Stimulated activated CD4-positive, alpha-beta T cell treated with anti-CD3 and anti-CD28 coated beads, TNF-alpha, amount 100 ng/mL, for 48 hours (primary cell): Measurements from ENCODE around the gene PHF11.
A peak's percentile ranks its signal among the peaks of the same experiment; 100 is the strongest.

ENCODE experiments used
- DNase-seq, 3 donors: peaks; one replicate each; pipeline ENCODE4 v3.0.0-alpha.2; 2020; ENCODE audit warnings: low read depth in 3 of 3

The PHF11 gene

DNA sequence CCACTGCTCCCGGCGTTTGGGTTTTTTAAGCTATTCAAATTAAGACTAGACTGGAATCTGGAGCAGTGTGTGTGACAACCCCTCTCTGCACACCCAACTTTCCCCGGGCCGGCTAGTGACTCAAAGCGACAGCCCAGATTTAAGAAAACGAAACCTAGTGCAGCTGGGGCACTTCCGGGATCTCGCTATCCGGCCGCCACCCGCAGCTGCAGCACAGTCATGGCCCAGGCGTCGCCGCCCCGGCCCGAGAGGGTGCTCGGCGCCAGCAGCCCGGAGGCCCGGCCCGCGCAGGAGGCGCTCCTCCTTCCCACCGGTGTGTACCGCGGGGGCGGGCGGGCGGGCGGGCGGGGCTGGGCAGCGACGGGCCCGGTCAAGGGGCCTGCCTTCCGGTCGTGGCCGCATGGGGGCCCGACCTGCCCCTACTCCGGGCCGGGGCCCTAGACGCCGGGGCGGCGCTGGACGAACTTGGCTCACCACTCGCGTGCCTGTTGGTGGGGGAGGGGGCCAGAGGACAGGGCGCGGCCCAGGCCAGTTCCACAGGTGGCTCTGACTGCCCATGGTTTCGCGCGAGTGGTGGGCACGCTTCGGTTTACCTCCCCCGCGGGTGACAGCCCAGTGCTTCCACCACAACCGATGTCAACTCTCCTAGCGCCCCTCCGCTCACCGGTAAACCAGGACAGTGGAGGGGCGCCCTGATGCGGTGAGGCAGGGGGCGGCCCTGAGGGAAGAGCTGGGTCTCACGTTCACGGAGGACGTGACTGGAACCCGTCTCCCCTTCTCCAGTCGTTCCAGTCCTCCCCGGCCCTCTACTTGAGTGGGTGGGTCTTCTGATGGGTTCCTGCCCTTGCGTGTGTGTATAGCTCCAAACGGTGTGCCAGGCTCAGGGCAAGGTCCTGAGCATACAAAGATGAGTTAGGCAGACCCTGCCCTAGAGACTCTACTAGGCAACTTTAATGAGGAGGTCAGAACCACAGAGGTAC is at the start of gene PHF11:
PHF11 (plus strand) TSS at position 171 of the 980 bp plus-strand sequence; CDS start at position 220, 49 bp downstream.
- peak; percentile 81 to 86 (median 81) for DNase-seq

DNA sequence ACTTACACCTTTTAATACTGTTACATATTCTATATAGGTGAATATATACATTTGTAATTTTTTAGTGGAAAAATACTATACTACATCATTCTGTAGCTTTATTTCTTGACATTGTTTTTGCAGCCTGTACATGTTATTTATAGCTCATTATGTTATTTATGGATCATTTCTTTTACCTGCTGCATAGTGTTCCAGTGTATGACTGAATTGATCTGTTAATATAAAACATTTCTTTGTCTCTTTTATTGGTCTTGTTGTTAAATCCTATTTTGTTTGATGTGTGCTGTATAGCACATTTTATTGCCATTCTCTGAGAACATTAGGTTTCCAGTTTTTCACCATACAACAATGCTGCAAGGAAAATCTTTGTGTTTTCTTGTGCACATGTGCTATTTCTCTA is 49.3 kb upstream of the PHF11 start:
- no peak for DNase-seq

DNA sequence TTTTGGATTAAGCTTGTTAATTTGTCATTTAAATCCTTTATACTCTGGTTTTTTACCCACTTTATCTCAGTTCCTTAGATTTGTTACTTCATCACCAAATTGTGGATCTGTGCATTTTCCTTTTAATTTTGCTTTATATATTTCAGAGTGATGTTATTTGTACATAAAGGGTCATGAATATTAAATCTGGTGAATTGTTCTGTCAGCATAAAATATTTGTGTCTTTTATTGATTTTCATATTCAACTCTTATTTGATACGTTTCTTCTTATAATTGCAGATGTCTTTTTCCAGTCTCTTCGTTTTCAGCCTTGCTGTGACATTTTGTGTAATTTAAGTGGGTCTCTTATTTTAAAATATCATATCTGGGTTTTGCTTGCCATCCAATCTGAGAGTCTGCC is 47.0 kb upstream of the PHF11 start:
- no peak for DNase-seq

DNA sequence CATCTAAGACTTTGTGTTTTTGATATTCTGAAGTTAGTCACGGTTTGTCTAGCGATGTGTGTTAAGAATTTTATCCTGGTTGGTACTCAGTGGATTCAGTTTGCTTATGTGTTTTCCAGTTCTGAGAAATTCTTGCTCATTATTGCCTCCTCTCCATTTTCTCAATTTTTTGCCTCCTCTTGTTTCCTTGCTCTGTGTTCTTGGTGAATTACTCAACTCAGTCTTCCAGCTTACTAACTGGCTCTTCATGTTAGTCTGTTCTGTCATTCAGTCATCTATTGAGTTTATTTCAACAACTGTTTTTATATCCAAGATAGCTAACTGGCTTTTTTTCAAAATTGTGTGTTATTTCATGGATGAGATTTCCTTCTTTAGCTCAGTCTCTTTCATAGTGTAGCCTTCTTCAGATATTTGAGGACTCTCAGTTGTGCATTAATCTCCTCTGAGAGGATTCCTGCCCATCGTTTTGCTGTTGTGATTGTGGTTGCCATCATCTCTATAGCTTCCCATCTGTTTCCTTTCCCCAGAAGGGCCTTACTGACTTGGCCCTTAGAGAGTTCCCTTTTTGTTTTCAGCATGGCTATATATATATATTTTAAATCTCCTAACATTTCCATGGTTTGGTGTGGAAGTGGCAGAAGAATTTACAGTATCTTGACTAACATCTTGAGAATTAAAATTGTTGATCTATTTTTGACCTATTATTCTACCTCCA is 45.5 kb upstream of the PHF11 start:
- no peak for DNase-seq

DNA sequence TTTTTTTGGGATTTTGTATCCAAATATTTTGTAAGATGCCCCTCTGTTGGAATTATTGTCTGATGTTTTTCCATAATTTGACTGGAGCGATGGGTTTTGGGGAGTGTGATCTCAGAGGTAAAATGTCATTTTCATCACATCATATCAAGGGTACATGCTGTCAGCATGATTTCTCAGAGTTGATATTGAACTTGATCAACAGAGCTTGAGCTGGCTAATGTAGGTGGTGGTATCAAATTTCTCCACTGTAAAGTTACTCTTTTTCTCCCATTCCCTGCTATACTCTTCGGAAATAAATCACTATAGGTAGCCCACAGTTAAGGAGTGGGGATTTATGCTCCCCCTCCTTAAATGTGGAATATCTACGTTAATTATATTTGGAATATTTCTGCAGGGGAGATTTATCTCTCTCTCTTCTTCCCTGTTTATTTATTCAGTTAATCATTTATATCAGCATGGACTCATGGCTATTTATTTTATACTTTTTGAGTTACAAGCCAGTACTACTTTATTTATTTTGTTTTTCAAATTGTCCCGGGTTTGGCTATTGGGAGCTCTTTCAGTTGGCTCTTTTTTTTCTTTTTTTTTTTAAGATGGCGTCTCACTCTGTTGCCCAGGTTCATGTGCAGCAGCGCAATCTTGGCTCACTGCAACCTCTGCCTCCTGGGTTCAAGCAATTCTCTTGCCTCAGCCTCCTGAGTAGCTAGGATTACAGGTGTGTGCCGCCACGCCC is 42.9 kb upstream of the PHF11 start:
- DNase-seq: no peak

DNA sequence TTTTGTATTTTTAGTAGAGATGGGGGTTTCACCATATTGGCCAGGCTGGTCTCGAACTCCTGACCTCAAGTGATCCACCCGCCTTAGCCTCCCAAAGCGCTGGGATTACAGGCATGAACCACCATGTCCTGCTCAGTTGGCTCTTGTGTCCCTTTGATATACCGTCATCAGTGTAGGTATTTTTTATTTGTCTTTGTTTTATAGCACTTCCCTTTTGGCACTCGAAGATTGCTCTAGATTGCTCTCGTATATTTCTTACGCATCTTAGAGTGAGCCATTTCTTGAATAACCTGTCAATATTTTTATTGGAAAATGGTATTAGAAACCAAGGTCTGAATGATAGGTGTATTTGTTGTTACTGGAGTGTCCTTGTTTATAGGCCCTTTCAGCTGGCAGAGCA is 42.3 kb upstream of the PHF11 start:
- DNase-seq: no peak

DNA sequence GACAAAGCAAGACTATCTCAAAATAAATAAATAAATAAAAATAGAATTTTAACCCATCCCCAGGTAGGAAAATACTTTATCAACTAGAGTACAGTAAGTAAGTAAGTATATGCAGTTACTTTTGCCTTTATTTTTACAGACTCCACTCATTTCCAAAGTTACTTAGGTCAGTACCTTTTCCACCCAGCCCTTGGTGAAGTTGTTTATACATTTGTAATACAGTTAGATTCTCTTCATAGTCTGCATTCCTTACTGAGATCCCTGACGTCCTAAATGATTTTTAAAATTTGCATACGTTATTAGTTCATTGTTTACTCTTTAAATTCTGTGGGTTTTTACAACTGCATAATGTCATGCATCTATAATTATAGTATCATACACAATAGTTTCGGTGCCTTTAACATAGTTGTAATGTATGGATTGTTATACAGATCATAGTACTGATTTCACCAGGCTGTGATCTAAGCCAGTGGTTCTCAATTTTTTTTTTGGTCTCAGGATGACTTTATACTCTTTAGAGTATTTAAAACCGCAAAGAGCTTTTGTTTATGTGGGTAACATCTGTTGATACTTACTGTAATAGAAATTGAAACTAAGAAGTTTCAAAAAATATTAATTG is 41.3 kb upstream of the PHF11 start:
- DNase-seq: no peak

DNA sequence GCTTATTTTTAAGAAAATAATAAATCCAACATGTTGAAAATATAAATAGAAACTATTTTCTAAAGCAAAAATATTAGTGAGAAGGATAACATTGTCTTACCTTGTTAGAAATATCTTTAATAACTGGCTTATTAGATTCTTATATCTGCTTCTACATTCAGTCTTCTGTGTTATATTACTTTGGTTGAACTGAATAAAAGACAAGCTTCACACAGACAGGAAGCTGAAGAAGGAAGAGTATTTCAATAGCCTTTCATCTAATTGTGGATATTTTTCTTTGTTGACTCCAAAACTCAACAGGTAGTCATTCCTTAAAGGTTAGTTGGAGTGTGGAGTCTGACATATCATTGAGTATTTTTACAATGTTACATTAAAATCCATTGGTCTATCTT is 40.8 kb upstream of the PHF11 start:
- DNase-seq: no peak

DNA sequence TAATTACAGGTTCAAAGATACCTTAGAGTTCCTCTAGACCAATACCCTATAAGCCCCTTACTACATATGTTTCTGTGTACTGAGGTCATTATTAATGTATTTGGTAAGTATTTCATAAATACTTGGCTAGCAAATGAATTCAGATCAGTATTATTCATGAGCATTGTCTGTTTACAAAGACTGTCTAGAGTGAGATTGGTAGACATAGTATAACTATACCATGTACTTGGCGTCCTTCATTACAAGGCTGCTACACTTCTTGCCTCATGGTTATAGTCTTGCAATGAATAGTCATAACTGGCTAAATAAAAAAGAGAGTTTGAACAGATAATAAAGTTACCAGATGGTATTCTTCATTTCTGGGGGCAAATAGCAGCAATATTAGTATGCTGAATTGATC is 39.6 kb upstream of the PHF11 start:
- DNase-seq: no peak

DNA sequence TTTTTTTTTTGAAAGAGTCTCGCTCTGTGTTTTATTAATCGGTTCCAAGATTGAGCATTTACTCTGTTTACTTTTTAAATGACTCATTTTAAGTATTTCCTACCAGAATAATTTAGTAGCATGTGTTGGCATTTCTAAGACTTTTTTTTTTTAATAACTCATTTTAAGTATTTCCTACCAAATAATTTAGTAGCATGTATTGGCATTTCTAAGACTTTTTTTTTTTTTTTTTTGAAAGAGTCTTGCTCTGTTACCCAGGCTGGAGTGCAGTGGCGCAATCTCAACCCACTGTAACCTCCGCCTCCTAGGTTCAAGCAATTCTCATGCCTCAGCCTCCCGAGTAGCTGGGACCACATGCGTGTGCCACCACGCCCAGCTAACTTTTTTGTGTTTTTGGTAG is 38.5 kb upstream of the PHF11 start:
- no peak for DNase-seq

DNA sequence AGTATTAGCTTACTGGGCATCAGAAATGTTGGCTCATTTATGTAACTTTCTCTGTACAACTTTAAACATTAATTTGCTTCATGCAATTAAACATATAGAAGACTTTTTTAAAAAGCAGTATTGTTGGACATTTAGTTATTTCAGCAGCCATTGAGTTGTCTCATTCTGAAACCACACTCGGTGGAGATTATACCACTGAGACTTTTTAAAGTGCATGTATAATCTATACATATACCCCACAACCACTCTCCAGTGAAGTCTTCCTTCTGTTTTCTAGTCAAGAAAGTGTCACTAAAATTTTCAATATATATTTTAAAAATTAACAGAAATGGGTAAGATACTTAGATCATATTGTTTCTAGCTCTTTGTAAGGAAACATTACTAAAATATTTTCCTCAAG is 36.2 kb upstream of the PHF11 start:
- no peak for DNase-seq

DNA sequence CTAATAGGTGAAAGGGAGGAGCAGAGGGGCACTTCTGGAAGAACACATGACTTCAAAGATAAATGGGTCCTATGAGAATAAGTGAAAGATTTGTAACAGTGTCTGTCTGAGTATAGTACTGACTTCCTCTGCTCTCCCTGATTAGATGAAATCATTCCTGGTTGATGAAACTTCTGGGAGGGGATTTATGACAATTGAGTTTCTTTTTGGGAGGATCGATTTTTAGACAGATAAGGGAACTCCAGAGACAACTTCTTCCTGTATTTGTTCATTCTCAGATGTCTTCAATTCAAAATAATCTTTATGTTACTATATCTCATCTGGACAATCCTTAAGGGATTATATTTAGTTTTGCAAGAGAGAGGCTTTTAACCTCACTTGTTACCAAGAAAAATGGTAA is 31.7 kb upstream of the PHF11 start:
- DNase-seq: no peak

DNA sequence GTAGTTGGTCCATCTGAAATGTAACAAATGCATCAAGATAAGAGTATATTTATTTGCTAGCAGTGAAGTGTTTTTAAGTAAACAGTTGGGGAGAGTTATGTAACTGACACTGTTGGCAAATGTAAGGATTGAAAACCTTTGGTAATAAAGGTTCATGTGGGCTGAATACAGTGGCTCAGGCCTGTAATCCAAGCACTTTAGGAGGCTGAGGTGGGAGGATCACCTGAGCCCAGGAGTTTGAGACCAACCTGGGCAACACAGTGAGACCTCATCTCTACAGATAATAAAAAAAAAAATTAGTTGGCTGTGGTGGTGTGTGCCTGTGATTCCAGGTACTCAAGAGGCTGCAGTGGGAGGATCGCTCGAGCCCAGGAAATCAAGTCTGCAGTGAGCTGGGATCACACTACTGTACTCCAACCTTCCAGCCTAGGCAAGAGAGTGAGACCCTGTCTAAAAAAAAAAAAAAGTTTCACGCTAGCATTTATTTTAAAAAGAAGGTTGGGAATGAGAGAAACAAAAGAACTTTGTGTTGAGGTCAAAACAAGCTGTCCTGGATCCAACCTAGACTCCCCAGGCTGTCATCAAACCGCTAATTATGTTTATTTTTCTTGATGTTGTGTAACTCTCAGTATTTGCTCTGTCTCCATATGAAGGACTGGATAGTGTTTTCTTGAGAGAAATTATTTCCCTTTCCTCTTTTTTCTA is 31.0 kb upstream of the PHF11 start:
- DNase-seq: no peak

DNA sequence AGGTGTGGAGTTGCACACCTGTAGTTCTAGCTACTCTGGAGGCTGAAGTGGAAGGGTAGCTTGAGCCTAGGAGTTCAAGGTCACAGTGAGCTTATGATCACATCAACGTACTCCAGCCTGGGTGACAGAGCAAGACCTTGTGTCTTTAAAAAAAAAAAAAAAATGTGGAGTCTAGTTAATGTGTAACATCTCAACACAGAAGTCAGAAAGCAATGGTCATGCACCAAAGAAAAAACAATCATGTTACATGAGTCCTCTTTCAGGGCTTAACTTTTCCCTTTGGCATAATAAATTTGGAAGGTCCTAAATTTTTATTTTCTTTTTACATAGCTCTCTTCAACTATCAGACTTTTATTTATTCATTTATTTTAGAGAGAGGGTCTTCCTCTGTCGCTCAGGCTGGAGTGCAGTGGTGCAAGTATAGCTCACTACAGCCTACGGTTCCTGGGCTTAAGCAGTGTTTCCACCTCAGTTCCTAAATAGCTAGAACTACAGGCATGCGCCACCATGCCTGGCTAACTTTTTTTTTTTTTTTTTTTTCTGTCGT is 29.4 kb upstream of the PHF11 start:
- DNase-seq: no peak

DNA sequence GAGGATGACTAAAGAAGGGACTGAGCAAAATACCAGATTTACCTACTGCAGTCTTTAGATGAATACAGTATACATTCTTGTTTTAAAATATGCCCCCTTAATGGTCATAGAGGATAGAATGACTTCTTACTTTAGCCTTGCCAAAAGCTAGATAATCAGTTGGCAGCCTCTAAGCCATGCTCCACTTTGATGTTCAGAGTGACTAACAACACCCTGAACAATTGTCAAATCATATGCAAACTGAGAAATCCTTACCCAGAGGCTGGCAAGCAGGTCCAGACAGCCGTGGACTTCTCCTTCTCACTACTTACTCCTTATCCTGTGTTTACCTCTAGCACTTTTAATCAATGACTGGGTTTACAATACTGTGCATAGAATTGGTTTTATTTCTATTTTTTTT is 23.6 kb upstream of the PHF11 start:
- DNase-seq: no peak

DNA sequence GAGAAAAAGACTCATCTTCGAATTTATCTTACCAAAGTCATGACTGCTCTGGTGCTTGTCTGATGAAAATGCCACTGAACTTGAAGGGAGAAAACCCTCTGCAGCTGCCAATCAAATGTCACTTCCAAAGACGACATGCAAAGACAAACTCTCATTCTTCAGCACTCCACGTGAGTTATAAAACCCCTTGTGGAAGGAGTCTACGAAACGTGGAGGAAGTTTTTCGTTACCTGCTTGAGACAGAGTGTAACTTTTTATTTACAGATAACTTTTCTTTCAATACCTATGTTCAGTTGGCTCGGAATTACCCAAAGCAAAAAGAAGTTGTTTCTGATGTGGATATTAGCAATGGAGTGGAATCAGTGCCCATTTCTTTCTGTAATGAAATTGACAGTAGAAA is 19.2 kb upstream of the PHF11 start:
- no peak for DNase-seq

DNA sequence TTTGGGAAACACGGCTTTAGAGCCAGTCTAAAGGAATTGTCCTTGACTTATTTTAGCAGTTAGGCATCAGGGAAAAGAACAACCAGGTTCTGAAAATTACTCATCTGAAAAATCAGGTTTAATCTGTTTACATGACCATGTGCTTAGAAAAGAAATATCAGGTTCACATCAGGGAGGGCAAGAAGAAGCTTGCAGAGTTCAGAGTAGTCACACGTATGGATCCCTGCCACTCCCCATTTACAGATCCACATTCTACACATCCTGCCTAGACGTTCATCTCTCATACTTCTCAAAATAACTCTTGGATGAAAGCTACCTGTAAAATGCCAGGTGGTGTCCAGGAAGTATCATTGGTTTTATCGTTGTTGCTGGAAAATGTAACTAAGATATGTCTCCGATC is 14.0 kb upstream of the PHF11 start:
- no peak for DNase-seq

DNA sequence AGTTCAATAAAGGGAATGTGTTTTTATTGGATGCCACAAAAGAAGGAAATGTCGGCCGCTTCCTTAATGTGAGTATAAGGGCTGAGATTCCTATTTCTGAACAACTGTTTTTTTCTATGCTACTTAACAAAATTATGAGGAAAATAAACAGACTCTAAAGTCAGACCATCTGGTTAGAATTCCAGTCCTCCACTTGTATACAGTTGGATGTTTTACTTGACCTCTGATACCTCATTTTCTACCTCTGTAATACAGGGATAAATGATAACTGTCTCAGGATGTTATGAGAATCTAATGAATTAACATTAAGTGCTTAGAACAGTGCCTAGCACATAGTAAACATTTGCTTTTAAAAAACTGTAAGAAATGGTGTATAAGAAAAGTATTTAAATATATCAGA is 7.2 kb upstream of the PHF11 start:
- DNase-seq: no peak

DNA sequence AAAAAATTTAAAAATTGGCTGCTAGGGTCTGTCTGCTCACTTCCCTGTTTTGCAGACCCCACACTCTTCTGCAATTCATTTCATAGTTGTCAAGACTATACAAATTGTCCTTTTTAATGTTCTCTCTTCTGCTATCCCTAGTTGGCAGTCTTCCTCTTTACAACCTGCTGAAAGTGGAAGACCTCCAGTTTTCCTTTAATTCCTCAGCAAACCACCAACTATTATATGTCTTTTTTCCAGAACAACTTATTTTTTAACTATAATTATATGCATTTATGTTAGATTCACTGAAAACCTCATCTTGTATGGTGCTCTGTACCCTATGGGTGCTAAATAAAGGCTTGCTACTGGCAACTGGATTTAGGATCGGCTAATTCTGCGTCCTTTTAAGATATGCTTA is 1.1 kb upstream of the PHF11 start:
- no peak for DNase-seq

DNA sequence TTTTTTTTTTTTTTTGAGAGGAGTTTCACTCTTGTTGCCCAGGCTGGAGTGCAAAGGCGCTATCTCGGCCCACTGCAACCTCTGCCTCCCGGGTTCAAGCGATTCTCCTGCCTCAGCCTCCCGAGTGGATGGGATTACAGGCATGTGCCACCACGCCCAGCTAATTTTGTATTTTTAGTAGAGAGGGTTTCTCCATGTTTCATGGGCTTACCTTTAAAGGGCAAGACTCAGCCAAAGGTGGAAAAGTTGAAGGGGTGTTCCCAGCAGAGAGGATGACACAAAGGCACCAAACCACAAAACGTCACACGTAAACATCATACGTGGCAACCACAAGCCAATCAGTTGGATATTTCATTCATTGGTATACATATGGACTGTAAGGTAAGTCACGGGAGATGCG is 1.1 kb downstream of the PHF11 start:
- peak in 2 of 3 donors; percentile 43 to 57 for DNase-seq

DNA sequence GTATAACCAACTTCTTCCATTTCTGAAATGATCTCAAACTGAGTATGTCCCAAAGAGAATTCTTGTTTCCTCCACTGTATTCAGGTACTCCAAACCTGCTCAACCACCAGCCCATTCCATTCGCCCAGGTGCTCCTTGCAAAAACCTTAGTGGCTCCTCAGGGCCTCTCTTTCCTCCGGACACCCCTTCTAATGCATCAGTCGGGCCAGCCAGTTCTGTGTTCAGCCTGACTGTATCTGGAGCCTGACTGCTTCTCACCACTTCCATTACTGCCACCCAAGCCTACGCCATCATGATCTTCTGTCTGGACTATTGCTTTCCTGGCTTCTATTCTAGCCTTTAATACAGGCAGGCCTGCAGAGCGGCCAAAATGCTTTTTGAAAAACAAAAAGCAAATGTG is 1.5 kb downstream of the PHF11 start:
- DNase-seq: no peak
